Activated naive CD4-positive, alpha-beta T cell treated with anti-CD3 and anti-CD28 coated beads, Interleukin-2, amount 50 U/mL, for 24 hours (primary cell): ENCODE measurements around the gene CYP11A1.
A peak's percentile ranks its signal among the peaks of the same experiment; 100 is the strongest.

ENCODE experiments used
- H3K27ac Mint-ChIP-seq: one replicate; pipeline ENCODE4 v1.8.0; 2021; ENCODE audit warnings: mild to moderate bottlenecking, mixed read lengths
- H3K27me3 Mint-ChIP-seq: one replicate; pipeline ENCODE4 v1.8.0; 2021; ENCODE audit warnings: mixed read lengths
- H3K36me3 Mint-ChIP-seq: one replicate; pipeline ENCODE4 v1.8.0; 2021; ENCODE audit warnings: mixed read lengths
- H3K4me1 Mint-ChIP-seq: one replicate; pipeline ENCODE4 v1.8.0; 2021; ENCODE audit warnings: mixed read lengths
- H3K4me3 Mint-ChIP-seq: one replicate; pipeline ENCODE4 v1.8.0; 2021; ENCODE audit warnings: mild to moderate bottlenecking, mixed read lengths
- H3K9me3 Mint-ChIP-seq: one replicate; pipeline ENCODE4 v1.8.0; 2021; ENCODE audit warnings: mixed read lengths

Gene CYP11A1

GRCh38 chr15:74405823-74406222 is 38.4 kb upstream of the CYP11A1 start:
- peaks cover 2% of the 10 kb centered on the region for H3K36me3 Mint-ChIP-seq
- H3K4me3 Mint-ChIP-seq: no peak overlapping the region
- peaks cover 55% of the 10 kb centered on the region for H3K4me1 Mint-ChIP-seq
- peak overlapping the region; percentile 43 for H3K27ac Mint-ChIP-seq
- no peaks in the 10 kb centered on the region for H3K27me3 Mint-ChIP-seq
- H3K9me3 Mint-ChIP-seq: no peaks in the 10 kb centered on the region

GRCh38 chr15:74403991-74404563 is 36.6 kb upstream of the CYP11A1 start:
- H3K9me3 Mint-ChIP-seq: no peaks in the 10 kb centered on the region
- no peaks in the 10 kb centered on the region for H3K27me3 Mint-ChIP-seq
- H3K27ac Mint-ChIP-seq: peak overlapping the region; percentile 74
- H3K4me3 Mint-ChIP-seq: peak overlapping the region; percentile 63
- H3K4me1 Mint-ChIP-seq: peaks cover 69% of the 10 kb centered on the region
- H3K36me3 Mint-ChIP-seq: no peaks in the 10 kb centered on the region

GRCh38 chr15:74403588-74403919 is 36.1 kb upstream of the CYP11A1 start:
- Mint-ChIP-seq H3K27me3 (no peaks in the 10 kb centered on the region), H3K9me3 (no peaks in the 10 kb centered on the region), H3K4me1 (peaks cover 73% of the 10 kb centered on the region), H3K4me3 (peak overlapping the region; percentile 63), H3K27ac (peak overlapping the region; percentile 74), H3K36me3 (no peaks in the 10 kb centered on the region)

GRCh38 chr15:74402873-74403587 is 35.6 kb upstream of the CYP11A1 start:
- Mint-ChIP-seq H3K9me3 (no peaks in the 10 kb centered on the region), H3K4me3 (peak overlapping the region; percentile 63), H3K27ac (peak overlapping the region; percentile 97), H3K27me3 (no peaks in the 10 kb centered on the region), H3K4me1 (peaks cover 75% of the 10 kb centered on the region), H3K36me3 (no peaks in the 10 kb centered on the region)

GRCh38 chr15:74402337-74402841 is 34.9 kb upstream of the CYP11A1 start:
- Mint-ChIP-seq H3K27me3 (no peaks in the 10 kb centered on the region), H3K4me1 (peaks cover 82% of the 10 kb centered on the region), H3K4me3 (peak overlapping the region; percentile 64), H3K9me3 (no peaks in the 10 kb centered on the region), H3K27ac (peak overlapping the region; percentile 97), H3K36me3 (no peaks in the 10 kb centered on the region)

GRCh38 chr15:74400915-74401757 is 33.7 kb upstream of the CYP11A1 start:
- Mint-ChIP-seq H3K27ac (peak overlapping the region; percentile 97), H3K4me3 (peak overlapping the region; percentile 60), H3K36me3 (no peaks in the 10 kb centered on the region), H3K4me1 (peaks cover 90% of the 10 kb centered on the region), H3K9me3 (no peaks in the 10 kb centered on the region), H3K27me3 (no peaks in the 10 kb centered on the region)

- no peaks in the 10 kb centered on the region for H3K27me3 Mint-ChIP-seq
- peaks cover 89% of the 10 kb centered on the region for H3K4me1 Mint-ChIP-seq
- peak overlapping the region; percentile 60 for H3K4me3 Mint-ChIP-seq
- H3K36me3 Mint-ChIP-seq: no peaks in the 10 kb centered on the region
- peak overlapping the region; percentile 97 for H3K27ac Mint-ChIP-seq
- H3K9me3 Mint-ChIP-seq: no peaks in the 10 kb centered on the region
These were observed 32.9 kb upstream of the CYP11A1 start for GRCh38 chr15:74400313-74400860.

GRCh38 chr15:74399511-74400312 is 32.3 kb upstream of the CYP11A1 start:
- H3K36me3 Mint-ChIP-seq: no peaks in the 10 kb centered on the region
- no peaks in the 10 kb centered on the region for H3K27me3 Mint-ChIP-seq
- peak overlapping the region; percentile 60 for H3K4me3 Mint-ChIP-seq
- peak overlapping the region; percentile 79 for H3K27ac Mint-ChIP-seq
- H3K4me1 Mint-ChIP-seq: peaks cover 93% of the 10 kb centered on the region
- no peaks in the 10 kb centered on the region for H3K9me3 Mint-ChIP-seq

- H3K27me3 Mint-ChIP-seq: no peaks in the 10 kb centered on the region
- H3K27ac Mint-ChIP-seq: peak overlapping the region; percentile 79
- H3K9me3 Mint-ChIP-seq: no peaks in the 10 kb centered on the region
These were observed 31.7 kb upstream of the CYP11A1 start for GRCh38 chr15:74399100-74399499.

GRCh38 chr15:74398183-74398582 is 30.7 kb upstream of the CYP11A1 start:
- Mint-ChIP-seq H3K4me3 (peak overlapping the region; percentile 30), H3K27ac (peak overlapping the region; percentile 95), H3K4me1 (peaks cover 93% of the 10 kb centered on the region), H3K36me3 (no peaks in the 10 kb centered on the region), H3K27me3 (no peaks in the 10 kb centered on the region), H3K9me3 (no peaks in the 10 kb centered on the region)

More at GRCh38 chr15:74399100-74399499, 31.7 kb upstream of the CYP11A1 start:
- Mint-ChIP-seq H3K4me1 (peaks cover 93% of the 10 kb centered on the region), H3K36me3 (no peaks in the 10 kb centered on the region), H3K4me3 (no peak overlapping the region)

GRCh38 chr15:74397239-74398068 is 30.0 kb upstream of the CYP11A1 start:
- Mint-ChIP-seq H3K4me1 (peaks cover 92% of the 10 kb centered on the region), H3K27me3 (no peaks in the 10 kb centered on the region), H3K36me3 (no peaks in the 10 kb centered on the region), H3K9me3 (no peaks in the 10 kb centered on the region), H3K27ac (peak overlapping the region; percentile 95), H3K4me3 (peak overlapping the region; percentile 78)

GRCh38 chr15:74396445-74397238 is 29.2 kb upstream of the CYP11A1 start:
- H3K4me3 Mint-ChIP-seq: peak overlapping the region; percentile 78
- no peaks in the 10 kb centered on the region for H3K27me3 Mint-ChIP-seq
- peaks cover 92% of the 10 kb centered on the region for H3K4me1 Mint-ChIP-seq
- no peaks in the 10 kb centered on the region for H3K36me3 Mint-ChIP-seq
- no peaks in the 10 kb centered on the region for H3K9me3 Mint-ChIP-seq
- peak overlapping the region; percentile 95 for H3K27ac Mint-ChIP-seq

- Mint-ChIP-seq H3K27ac (peak overlapping the region; percentile 95), H3K36me3 (no peaks in the 10 kb centered on the region), H3K4me1 (peaks cover 91% of the 10 kb centered on the region), H3K4me3 (no peak overlapping the region), H3K27me3 (no peaks in the 10 kb centered on the region), H3K9me3 (no peaks in the 10 kb centered on the region)
These were observed 28.6 kb upstream of the CYP11A1 start for GRCh38 chr15:74396146-74396438.
